GM12875 (cell line): Measurements from ENCODE around the gene THSD4.

ENCODE experiments used
- H3K4me3 ChIP-seq: one replicate; pipeline ENCODE4 v1.5.1; 2011; ENCODE audit warnings: low read depth, low read length, control low read depth
- CTCF ChIP-seq: IDR thresholded peaks from 2 replicates; pipeline ENCODE4 v1.5.1; 2011; ENCODE audit warnings: low read depth, mild to moderate bottlenecking, control low read depth, inconsistent platforms, low read length, moderate library complexity, borderline replicate concordance; ENCODE audit not compliant: insufficient read depth

THSD4 gene

GRCh38 chr15:71654720-71655174 lies 539.5 kb downstream of the THSD4 start:
- no peak for TF ChIP-seq CTCF

GRCh38 chr15:71656425-71656824 lies 541.2 kb downstream of the THSD4 start:
- no peak overlapping the region for H3K4me3 ChIP-seq
- no peak for TF ChIP-seq CTCF

More at GRCh38 chr15:71654720-71655174, 539.5 kb downstream of the THSD4 start:
- H3K4me3 ChIP-seq: no peak overlapping the region

GRCh38 chr15:71657141-71657540 lies 541.9 kb downstream of the THSD4 start:
- TF ChIP-seq CTCF: no peak
- no peak overlapping the region for H3K4me3 ChIP-seq

- TF ChIP-seq CTCF: no peak
- no peak overlapping the region for H3K4me3 ChIP-seq
Measured at GRCh38 chr15:71658036-71658435, 542.8 kb downstream of the THSD4 start.

- H3K4me3 ChIP-seq: no peak overlapping the region
- TF ChIP-seq CTCF: no peak
Measured at GRCh38 chr15:71658827-71659729, 543.8 kb downstream of the THSD4 start.

- H3K4me3 ChIP-seq: no peak overlapping the region
- TF ChIP-seq CTCF: no peak
Measured at GRCh38 chr15:71659730-71660067, 544.4 kb downstream of the THSD4 start.

GRCh38 chr15:71660501-71660900 lies 545.2 kb downstream of the THSD4 start:
- H3K4me3 ChIP-seq: no peak overlapping the region
- no peak for TF ChIP-seq CTCF
